Measurements from ENCODE around the gene USF1. TPM values are rescaled to one million over a fixed set of nuclear protein-coding genes. Genes with fewer than 3 reads are reported as not detected.

USF1 gene
- total RNA-seq, 2 donors from 2014 or later, result 32.7 to 46.5 TPM

DNA sequence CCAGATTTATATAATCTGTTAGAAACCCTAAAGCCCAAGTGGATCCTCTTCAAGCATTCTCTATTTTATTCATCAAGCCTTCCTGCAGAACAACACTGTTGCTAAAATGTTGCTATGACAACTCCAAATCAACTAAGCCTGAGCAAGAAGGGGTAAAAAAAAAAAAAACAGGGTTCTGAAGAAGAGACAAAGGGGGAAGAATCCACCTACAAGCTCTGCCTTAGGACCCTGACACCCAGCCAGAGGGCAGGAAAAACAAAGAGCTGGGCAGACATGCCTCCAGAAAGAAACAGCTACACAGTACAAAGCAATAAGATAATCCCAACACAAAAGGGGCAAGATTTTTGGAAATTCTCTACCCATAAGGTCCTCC is 1.3 kb downstream of the USF1 start:
- H3K36me3 ChIP-seq (replicated peaks in 1 of 2; ENCODE audit: insufficient read depth in 1 of 2, low read depth in 2 of 2), result peaks cover 0 to 15% of the 10 kb centered on the region in 2 donors
- no peak for DNase-seq
- peak overlapping the region; percentile 88 to 94 for H3K4me3 ChIP-seq
- peaks cover 21% of the 10 kb centered on the region for H3K4me1 ChIP-seq
- ATAC-seq, result no peak
- H3K9me3 ChIP-seq, result no peaks in the 10 kb centered on the region
- intact Hi-C loops (cut with DNase I), result no loop called here
- peak overlapping the region in 3 of 4 donors; percentile 91 to 95 (median 92) for H3K27ac ChIP-seq
- TF ChIP-seq POLR2A (IDR thresholded peaks at IDR 0.05), result no peak
- TF ChIP-seq, protein P1, sequence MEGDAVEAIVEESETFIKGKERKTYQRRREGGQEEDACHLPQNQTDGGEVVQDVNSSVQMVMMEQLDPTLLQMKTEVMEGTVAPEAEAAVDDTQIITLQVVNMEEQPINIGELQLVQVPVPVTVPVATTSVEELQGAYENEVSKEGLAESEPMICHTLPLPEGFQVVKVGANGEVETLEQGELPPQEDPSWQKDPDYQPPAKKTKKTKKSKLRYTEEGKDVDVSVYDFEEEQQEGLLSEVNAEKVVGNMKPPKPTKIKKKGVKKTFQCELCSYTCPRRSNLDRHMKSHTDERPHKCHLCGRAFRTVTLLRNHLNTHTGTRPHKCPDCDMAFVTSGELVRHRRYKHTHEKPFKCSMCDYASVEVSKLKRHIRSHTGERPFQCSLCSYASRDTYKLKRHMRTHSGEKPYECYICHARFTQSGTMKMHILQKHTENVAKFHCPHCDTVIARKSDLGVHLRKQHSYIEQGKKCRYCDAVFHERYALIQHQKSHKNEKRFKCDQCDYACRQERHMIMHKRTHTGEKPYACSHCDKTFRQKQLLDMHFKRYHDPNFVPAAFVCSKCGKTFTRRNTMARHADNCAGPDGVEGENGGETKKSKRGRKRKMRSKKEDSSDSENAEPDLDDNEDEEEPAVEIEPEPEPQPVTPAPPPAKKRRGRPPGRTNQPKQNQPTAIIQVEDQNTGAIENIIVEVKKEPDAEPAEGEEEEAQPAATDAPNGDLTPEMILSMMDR (IDR thresholded peaks at IDR 0.05), result no peak
- H3K27me3 ChIP-seq, result no peaks in the 10 kb centered on the region

DNA sequence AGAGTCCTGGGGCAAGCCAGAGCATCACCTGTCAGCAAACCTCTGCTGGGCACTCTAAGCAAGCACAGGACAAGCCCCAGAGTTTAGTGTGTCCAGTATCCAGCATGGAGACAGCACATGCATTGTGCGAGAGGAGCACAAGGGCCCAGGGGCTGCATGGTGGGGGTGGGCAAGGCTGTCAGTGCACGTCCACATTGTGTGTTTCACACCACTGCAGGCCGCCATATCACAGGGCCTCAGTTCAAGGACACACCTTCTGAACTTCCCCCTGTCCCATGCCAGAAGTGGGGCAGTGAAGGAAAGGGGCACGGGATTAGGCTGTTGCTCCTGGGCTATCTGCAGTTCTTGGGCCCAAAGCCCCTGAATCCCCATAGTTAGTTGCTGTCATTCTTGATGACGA is 6.2 kb downstream of the USF1 start:
- TF ChIP-seq, protein P1 (IDR thresholded peaks at IDR 0.05), result no peak
- TF ChIP-seq POLR2A (IDR thresholded peaks at IDR 0.05), result no peak
- intact Hi-C loops (cut with DNase I), result no loop called here
- Histone ChIP-seq H3K9me3 (no peaks in the 10 kb centered on the region), H3K4me1 (peaks cover 25% of the 10 kb centered on the region), H3K27me3 (no peaks in the 10 kb centered on the region), H3K27ac (peak overlapping the region in 2 of 4 donors; percentile 60 to 81), H3K36me3 (replicated peaks in 1 of 2; ENCODE audit: insufficient read depth in 1 of 2, low read depth in 2 of 2) (peaks cover 0 to 15% of the 10 kb centered on the region in 2 donors), H3K4me3 (no peak overlapping the region)
- WGBS, 2 donors, result 53 to 62% methylated on average over 2 to 5 of the region's 5 CpGs
- ATAC-seq, result no peak
- DNase-seq, result no peak

DNA sequence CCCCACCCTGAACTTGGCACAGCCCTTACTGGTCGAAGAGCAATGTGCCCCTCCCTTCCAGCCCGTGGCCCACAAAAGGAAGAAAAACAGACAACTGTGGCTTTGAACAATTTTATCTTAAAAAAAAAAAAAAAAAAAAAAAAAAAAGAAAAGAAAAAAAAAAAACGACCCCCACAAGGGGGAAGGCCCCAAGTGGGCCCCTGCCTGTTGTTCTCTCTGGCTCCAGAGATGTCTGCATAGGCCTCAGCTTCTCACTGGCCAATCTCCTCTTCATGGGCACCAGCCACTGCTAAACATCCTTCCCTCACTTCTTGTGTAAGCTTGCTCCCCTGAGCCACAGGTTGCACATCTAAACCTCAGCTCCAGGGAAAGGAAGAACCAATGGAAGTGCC is 6.6 kb downstream of the USF1 start:
- H3K4me1 ChIP-seq, result peaks cover 21% of the 10 kb centered on the region
- intact Hi-C loops (cut with DNase I), result no loop called here
- ATAC-seq, result no peak
- H3K27ac ChIP-seq, result peak overlapping the region; percentile 25 to 81 (median 56)
- peaks cover 0 to 15% of the 10 kb centered on the region in 2 donors for H3K36me3 ChIP-seq (replicated peaks in 1 of 2; ENCODE audit: insufficient read depth in 1 of 2, low read depth in 2 of 2)
- WGBS, 2 donors, result 0 to 15% methylated on average over 2 to 3 of the region's 3 CpGs
- no peak for DNase-seq
- H3K27me3 ChIP-seq, result no peaks in the 10 kb centered on the region
- H3K9me3 ChIP-seq, result no peaks in the 10 kb centered on the region
- H3K4me3 ChIP-seq, result no peak overlapping the region
- no peak for TF ChIP-seq POLR2A (IDR thresholded peaks at IDR 0.05)
- TF ChIP-seq, protein P1 (IDR thresholded peaks at IDR 0.05), result no peak

DNA sequence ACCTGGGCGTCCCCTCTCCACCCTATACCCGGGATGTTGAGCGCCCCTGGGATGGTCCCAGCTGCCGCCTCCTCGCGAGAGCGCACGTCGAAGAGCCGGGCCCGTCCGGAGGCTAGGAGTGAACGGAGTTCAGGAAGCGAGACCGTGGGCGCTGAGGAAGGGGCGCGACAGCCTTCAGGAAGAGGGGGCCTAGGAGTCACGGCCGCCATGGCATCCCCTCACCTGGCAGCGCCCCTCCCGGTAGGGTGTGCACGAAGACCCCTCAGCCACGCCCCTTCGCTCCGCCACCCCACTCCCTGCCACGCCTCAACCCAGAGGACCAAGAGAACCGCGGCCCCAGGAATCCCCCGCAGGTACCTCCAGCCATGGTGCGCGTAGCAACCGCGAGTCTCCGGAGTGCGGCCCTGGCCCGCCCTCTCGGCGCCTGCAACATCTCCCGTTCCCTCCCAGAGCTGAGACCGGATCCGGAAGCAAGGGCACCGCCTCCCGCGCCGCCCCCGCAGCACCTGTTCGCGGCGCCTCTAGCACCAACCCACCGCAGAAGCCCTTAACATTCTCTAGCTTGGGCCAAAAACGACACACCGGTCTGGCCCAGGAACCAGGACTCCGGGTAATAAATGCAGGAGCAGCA is 7.1 kb downstream of the USF1 start, which contains the start of gene TSTD1:
Gene TSTD1 (minus strand): TSS at position 442 of the 631 bp plus-strand sequence. CDS start 75 bp downstream, at position 367.
- WGBS, 2 donors, result 0 to 3% methylated on average over 3 to 54 of the region's 54 CpGs
- ATAC-seq (peak; percentile 86), DNase-seq (peak; percentile 77 to 87 (median 80))
- Histone ChIP-seq H3K27me3 (no peaks in the 10 kb centered on the region), H3K27ac (peak within 1 kb of the TSS; percentile 25 to 81 (median 56)), H3K4me1 (peaks cover 16% of the 10 kb centered on the region), H3K9me3 (no peaks in the 10 kb centered on the region), H3K36me3 (replicated peaks in 1 of 2; ENCODE audit: insufficient read depth in 1 of 2, low read depth in 2 of 2) (peaks cover 0 to 15% of the 10 kb centered on the region in 2 donors), H3K4me3 (peak within 1 kb of the TSS; percentile 24 to 58)
- TF ChIP-seq, protein P1 (IDR thresholded peaks at IDR 0.05), result no peak
- TF ChIP-seq POLR2A (IDR thresholded peaks at IDR 0.05), result peak; percentile 56 to 77 (median 76)
- intact Hi-C loops (cut with DNase I), result no loop called here
